Coronary artery (tissue), 2 donors: ENCODE measurements around the gene FBXO24.
A peak's percentile ranks its signal among the peaks of the same experiment; 100 is the strongest.

Experiments
- DNase-seq: peaks from one replicate; pipeline ENCODE4 v3.0.0-alpha.2; 2017; ENCODE audit warnings: low spot score
- H3K27ac ChIP-seq, 2 donors: fragments of 200-600 bp; sonication (generic); one replicate each; pipeline ENCODE4 v1.5.1; 2016 to 2019
- H3K4me3 ChIP-seq: fragments of 200-600 bp; sonication (generic); 2 replicates; pipeline ENCODE4 v1.5.1; 2016; ENCODE audit warnings: mild to moderate bottlenecking, moderate library complexity
- CTCF ChIP-seq: fragments of 200-600 bp; sonication (generic); IDR thresholded peaks from one replicate; pipeline ENCODE4 v1.5.1; 2019; ENCODE audit warnings: antibody characterized with exemption

The FBXO24 gene

GRCh38 chr7:100543586-100543985 lies 42.5 kb upstream of the FBXO24 start:
- no peak for TF ChIP-seq CTCF
- no peak for DNase-seq
- Histone ChIP-seq H3K4me3 (no peak overlapping the region), H3K27ac (peak overlapping the region in 1 of 2 donors; percentile 95)

GRCh38 chr7:100544386-100544785 lies 41.7 kb upstream of the FBXO24 start:
- Histone ChIP-seq H3K4me3 (no peak overlapping the region), H3K27ac (peak overlapping the region; percentile 68 to 95)
- TF ChIP-seq CTCF: no peak
- DNase-seq: no peak

- Histone ChIP-seq H3K27ac (peak overlapping the region; percentile 68 to 95), H3K4me3 (peak overlapping the region; percentile 26)
- TF ChIP-seq CTCF: no peak
- DNase-seq: no peak
Measured at GRCh38 chr7:100544967-100545359, 41.2 kb upstream of the FBXO24 start.

- DNase-seq: peak; percentile 86
- peak overlapping the region; percentile 68 to 95 for H3K27ac ChIP-seq
- no peak for TF ChIP-seq CTCF
- H3K4me3 ChIP-seq: peak overlapping the region; percentile 26
Measured at GRCh38 chr7:100545360-100546128, 40.6 kb upstream of the FBXO24 start.

GRCh38 chr7:100546129-100546925 lies 39.8 kb upstream of the FBXO24 start:
- Histone ChIP-seq H3K4me3 (no peak overlapping the region), H3K27ac (peak overlapping the region; percentile 68 to 95)
- no peak for DNase-seq
- no peak for TF ChIP-seq CTCF

GRCh38 chr7:100546926-100547800 lies 39.0 kb upstream of the FBXO24 start:
- no peak for TF ChIP-seq CTCF
- DNase-seq: no peak
- H3K4me3 ChIP-seq: no peak overlapping the region
- H3K27ac ChIP-seq: peak overlapping the region; percentile 68 to 95
